ENCODE results near the gene TCHP.

The TCHP gene

GRCh38 chr12:109940339-109940923 lies 40.4 kb downstream of the TCHP start:
- DNase-seq: no peak

GRCh38 chr12:109943811-109944210 lies 43.7 kb downstream of the TCHP start:
- no peak for DNase-seq

- no peak for DNase-seq
These were observed 44.7 kb downstream of the TCHP start for GRCh38 chr12:109944561-109945359.

DNA sequence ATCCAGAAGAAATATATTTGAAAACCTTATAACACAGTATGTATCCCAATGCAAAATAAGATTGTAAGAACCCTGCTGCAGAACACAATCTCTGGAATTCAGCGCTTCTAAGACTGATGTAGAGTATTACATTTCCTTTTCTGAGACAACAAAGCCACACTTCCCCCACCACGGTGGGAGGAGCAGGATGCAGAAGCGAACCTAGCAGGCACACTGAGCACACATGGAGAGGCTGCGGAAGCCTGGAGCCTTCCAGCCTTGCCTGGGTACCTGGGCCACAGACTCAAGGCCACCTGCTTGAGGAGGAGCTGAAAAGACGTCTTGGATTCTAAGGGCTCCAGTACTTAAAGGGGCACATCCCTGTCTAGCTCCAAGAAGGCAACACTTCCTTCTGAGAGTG lies 46.4 kb downstream of the TCHP start:
- no peak for DNase-seq

GRCh38 chr12:109946913-109947312 lies 46.8 kb downstream of the TCHP start:
- no peak for DNase-seq

DNA sequence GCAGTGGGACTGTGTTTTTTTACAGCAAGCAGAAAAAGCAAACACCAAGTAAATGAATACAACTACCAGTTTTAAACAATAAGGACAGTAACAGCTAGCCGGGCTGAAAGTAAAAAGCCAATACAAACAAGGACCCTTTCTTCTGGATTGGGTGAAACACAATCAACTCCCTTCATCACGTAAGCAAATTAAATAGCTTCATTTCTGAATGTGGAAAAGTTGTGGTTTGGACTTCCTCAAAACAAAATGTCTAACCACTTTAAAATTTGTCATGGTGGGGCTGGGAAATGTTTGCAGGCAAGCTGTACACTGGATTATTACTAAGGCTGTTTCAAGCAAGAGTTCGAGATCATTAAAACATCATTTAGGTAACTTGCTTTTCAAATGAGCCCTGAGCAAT lies 47.4 kb downstream of the TCHP start:
- DNase-seq: no peak

DNA sequence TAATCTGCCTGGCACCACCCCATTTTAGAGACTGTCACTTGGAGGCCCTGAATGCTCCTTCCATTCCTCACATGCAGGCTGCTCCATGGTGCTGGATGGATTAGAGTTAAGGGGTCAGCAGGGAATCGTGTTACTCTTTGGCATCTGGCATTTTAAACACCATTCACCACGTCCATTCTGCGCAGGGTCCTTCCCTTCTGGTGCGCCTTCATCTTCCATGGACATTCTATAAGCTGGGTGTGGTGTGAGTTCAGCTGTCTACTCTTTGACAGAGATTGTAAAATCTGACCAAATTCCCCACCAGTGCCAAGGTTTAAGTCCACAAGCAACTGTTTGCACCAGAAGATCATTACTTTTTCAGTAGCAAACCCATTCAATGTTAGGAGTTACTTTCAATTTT lies 48.3 kb downstream of the TCHP start:
- DNase-seq: no peak

DNA sequence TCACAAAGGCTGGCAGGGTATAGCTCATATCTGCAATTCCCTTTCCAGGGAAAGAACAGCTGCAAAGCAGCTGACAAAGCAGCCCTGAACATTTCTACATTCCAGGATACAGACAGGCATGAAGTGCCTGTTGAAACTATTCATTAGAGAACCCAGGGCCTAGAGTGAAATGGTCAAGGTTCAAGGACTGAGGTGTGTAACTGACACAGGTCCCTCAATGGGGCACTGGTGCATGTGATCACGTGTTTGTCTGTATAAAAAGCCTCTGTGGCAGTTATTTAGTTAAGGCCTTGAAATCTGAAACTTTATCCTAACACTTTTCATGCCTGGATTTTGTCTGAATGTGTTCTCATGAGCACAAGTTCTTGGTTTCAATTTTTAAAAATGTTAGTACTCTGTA lies 49.0 kb downstream of the TCHP start:
- no peak for DNase-seq

- DNase-seq: no peak
These were observed 50.6 kb downstream of the TCHP start for GRCh38 chr12:109950625-109951024.

GRCh38 chr12:109951136-109951535 lies 51.1 kb downstream of the TCHP start:
- DNase-seq: no peak

- DNase-seq: no peak
These were observed 51.7 kb downstream of the TCHP start for GRCh38 chr12:109951751-109952150.

GRCh38 chr12:109952160-109952858 lies 52.2 kb downstream of the TCHP start:
- DNase-seq: no peak

- DNase-seq: no peak
These were observed 52.8 kb downstream of the TCHP start for GRCh38 chr12:109952873-109953272.

- DNase-seq: no peak
These were observed 53.6 kb downstream of the TCHP start for GRCh38 chr12:109953656-109954055.

DNA sequence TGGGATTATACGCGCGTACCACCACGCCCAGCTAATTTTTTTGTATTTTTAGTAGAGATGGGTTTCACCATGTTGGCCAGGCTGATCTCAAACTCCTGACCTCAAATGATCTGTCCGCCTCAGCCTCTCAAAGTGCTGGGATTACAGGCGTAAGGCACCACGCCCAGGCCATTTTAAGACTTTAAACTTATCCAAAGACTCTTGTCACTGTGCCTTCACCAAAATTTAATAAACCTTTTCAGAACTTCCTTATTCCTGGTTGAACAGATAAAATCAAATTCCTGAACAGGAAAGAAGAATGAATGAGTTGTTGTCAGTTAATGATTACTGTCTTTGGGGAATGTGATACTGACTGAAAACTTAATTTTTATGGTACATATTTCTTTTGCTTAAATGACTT lies 58.3 kb downstream of the TCHP start:
- DNase-seq: no peak

DNA sequence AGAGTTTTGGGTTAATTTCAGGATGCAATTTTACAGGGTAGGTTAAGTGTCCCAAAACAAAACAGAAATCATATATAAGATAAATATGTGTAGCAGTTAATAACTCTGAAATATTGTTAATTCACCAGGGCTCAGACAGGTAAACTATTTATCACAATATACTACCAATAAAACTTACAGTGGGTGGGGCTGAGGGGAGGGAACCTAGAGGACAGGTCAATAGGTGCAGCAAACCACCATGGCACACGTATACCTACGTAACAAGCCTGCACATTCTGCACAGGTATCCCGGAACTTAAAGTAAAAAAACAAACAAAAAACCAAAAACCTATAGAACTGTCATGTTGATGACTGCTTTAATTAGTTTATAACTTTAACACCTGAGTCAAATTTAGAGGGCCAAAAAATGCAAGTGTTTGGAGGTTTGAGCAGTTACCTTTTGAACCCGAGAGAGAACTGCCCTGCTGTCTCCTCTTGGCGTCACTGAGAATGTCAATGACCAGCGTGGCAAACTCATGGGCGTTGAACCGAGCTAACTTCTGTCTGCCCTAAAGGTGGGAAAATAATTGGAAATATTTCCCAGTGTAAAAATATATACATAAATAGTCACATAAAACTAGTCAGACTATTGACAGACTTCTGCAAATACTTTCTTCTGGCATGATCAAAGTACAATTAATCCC lies 59.5 kb downstream of the TCHP start:
- no peak for DNase-seq

DNA sequence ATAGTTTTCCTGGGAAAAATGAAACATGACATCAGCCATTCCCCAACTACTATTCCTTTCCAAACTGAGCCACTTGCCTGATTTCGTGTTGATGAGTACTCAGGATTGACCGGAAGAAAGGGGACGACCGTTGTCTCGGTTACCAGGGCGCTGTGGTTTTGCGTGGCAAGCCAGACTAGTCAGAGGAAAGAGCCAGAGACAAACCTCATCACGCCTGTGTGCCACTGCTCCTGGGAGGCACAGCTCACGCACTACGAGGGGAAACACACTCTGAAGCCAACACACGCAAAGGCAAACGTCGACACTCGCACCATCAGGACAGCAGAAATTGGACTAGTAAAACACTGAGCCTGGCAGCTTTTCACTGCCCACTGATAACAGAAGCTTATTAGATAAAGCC lies 61.1 kb downstream of the TCHP start:
- no peak for DNase-seq

GRCh38 chr12:109961612-109962011 lies 61.5 kb downstream of the TCHP start:
- no peak for DNase-seq

DNA sequence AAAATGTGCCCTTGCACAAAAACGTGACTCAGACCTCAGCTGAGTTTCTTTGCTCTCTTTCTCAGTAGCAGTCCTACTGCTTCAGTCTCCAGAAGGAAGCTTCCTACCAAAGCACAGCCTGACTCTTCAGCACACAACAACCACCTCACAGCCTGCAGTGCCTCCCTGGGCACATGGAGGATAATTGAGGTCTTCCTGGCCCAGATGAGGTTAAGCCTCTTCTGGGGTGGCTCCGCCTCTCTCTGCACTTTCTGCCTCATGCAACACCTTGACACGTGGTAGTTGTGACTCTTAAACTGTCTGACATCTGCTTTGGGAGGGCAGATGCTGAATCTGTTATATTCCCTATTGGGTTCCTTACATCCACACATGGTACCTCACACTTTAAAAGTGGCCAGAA lies 62.3 kb downstream of the TCHP start:
- no peak for DNase-seq

DNA sequence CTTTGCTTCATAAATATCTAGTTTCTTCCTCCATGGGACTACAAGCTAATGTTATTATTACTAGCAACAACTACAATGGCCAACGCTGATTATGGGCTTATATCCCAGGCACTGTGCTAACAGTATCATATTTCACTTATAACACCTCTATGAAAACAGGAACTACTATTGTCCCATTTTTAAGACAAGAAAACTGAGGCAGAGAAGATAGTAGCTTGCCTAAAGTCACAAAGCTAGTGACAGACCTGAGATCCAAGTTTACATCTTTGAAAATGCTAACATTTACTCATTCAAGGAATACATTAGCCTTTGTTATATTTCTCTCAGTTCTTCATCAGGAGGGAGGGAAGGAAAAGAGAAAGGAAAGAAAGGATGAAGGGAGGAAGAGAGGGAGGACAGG lies 63.3 kb downstream of the TCHP start:
- no peak for DNase-seq

GRCh38 chr12:109963743-109964429 lies 63.8 kb downstream of the TCHP start:
- DNase-seq: no peak

DNA sequence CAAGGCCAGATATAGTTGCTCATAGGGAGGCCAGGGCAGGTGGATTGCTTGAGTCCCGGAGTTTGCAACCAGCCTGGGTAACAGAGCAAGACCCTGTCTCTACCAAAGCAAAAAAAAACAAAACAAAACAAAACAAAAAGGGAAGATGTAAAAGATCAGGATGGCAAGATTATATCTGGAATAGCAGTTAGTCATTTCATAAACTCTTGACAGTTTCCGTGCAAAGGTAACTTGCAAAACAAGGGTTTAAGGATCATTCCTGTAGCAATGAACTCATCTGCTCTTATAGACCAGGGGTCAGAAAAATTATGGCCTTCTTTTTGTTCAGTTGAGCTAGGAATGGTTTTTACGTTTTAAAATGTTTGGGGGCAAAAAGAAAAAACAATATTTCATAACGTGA lies 66.5 kb downstream of the TCHP start:
- DNase-seq: no peak
